HG03280 (cell line): ENCODE data around the gene TDRD7.
"Not testable (repeated sequence)": the region's sequence is repeated elsewhere in the genome, so short reads cannot be mapped to it uniquely, and the experiment has no call there.

Experiments
- ATAC-seq: cut with Tn5 transposase; IDR thresholded peaks from one replicate; pipeline ENCODE4 v1.9.1; 2021; ENCODE audit warnings: mild to moderate bottlenecking, moderate library complexity; ENCODE audit not compliant: unreplicated experiment

Gene TDRD7

GRCh38 chr9:97470076-97470475 lies 58.2 kb downstream of the TDRD7 start:
- ATAC-seq = no peak

- ATAC-seq = no peak
Observed at GRCh38 chr9:97473717-97474116, 61.8 kb downstream of the TDRD7 start.

DNA sequence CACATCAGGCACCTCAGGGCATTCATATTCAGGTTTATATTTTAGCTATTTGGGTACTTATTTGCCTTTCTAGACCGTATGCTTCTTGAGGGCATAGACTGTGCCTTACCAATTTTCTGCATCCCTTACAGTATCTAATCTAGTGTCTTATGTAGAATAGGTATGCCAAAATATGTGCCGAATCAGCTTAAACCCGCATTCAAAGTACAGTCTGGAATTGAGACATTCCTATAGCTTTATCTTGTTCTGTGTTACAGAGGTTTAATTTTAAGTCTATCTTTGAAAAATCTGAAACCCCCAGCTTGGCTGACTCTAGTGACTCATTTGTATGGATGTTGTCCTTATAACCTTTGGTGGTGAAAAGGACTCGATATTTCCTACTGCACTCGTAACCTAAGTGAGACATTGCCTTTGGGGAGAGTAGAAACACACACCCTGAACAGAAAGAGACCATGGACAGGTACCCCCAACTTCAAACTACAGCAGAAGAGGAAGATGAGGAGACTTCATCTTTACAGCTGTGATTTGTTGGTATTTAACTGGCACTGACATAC lies 62.6 kb downstream of the TDRD7 start:
- no peak for ATAC-seq

- ATAC-seq = no peak
Observed at GRCh38 chr9:97475059-97475458, 63.2 kb downstream of the TDRD7 start.

- no peak for ATAC-seq
Observed at GRCh38 chr9:97478301-97478981, 66.5 kb downstream of the TDRD7 start.

DNA sequence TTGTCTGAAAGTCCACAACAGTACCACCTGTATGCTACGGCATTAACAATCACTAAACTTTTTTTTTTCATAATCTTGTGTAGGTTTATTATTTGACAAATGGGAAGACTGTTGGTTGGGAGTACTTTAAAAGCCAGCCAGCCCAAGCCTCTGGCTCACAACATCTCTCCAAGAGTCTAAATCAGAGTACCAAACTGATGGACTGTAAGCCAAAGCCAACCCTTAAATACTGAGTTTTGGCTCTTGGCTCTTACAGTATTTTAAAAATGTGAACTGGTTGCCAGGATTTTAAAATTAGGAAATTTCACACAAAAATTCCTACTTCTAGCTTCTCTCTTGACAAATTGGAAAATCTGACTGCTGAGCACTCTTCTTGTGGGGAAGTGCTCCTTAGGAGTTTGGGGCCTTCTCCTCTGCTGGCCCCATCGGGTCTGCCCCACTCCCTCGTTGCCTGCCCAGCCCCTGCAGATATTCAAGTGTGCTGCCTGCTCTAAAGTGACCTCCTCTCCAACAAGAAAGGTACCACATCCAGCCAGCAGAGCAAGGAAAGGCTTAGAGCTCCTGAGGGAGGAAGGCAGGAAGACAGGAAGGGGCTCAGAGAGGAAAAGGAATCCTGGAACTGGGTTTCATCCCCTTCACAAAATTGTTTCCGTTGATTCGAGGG lies 67.7 kb downstream of the TDRD7 start:
- no peak for ATAC-seq

GRCh38 chr9:97480174-97480573 lies 68.3 kb downstream of the TDRD7 start:
- no peak for ATAC-seq

GRCh38 chr9:97480749-97481148 lies 68.9 kb downstream of the TDRD7 start:
- ATAC-seq = no peak

- ATAC-seq = no peak
Observed at GRCh38 chr9:97484134-97484533, 72.2 kb downstream of the TDRD7 start.

DNA sequence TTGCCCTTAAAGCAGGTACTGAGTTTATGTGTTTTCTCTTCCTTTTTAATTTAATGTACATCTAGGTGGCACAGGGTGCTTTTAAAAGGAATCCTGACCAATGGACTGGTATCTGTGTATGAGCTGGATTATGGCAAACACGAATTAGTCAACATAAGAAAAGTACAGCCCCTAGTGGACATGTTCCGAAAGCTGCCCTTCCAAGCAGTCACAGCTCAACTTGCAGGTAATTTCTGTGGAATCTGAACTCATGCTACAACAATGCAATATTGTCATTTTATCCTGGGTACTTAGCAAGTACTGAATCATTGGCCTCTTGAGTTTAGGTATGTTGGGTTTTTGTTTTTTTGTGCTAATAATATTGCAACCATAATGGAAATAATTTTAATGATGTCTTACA lies 75.2 kb downstream of the TDRD7 start:
- no peak for ATAC-seq

- no peak for ATAC-seq
Observed at GRCh38 chr9:97487861-97488260, 76.0 kb downstream of the TDRD7 start.

DNA sequence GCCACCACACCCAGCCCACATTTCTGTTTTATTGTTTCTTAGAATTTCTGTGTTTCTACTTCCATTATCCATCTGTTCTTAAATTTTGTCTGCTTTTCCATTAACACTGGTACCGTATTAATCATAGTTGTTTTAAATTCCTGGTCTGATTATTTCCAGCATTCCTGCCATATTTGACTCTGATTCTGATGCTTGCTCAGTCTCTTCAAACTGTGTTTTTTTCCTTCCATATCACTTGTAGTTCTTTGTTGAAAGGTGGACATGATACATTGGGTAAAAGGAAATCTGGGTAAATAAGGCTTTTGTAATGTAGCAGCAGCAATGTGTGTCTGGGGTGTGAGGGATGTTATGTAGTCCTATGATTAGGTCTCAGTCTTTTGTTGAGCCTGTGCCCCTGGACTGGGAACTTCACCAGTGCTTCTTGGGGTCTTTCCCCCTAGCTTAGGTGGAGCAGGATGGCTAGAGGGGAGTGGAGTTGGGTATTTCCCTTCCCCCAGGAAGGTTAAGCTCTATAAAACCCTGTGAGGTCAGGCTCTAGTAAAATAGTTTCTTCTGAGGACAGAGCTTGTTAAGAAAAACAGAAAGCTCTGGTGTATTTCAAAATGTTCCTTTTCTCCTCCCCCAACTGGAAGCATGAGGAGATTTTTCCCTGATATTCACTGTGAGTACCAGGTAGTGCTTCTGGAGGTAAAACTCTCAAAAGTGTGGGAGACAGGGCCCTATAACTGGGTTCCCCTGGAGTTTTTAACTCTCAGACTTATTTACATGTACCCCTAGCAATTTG lies 79.5 kb downstream of the TDRD7 start:
- ATAC-seq = no peak

DNA sequence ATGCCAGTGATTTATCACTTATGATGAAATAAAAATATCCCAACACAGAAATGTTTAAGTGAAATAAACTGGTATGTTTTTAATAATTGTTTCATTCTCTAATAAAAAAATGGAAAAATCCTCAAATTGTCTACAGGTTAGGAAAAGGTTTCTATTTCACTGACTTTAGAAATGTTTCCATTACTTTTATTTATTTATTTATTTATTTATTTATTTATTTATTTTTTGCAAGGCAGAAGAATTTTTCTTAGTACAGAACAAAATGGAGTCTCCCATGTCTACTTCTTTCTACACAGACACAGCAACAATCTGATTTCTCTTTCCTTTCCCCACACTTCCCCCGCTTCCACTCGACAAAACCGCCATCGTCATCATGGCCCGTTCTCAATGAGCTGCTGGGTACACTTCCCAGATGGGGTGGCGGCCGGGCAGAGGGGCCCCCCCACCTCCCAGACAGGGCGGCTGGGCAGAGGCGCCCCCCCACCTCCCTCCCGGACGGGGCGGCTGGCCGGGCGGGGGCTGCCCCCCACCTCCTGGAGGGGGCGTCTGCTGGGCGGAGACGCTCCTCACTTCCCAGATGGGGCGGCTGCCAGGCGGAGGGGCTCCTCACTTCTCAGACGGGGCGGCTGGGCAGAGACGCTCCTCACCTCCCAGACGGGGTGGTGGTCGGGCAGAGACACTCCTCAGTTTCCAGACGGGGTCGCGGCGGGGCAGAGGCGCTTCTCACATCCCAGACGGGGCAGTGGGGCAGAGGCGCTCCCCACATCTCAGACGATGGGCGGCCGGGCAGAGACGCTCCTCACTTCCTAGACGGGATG lies 85.9 kb downstream of the TDRD7 start:
- not testable (repeated sequence) for ATAC-seq

DNA sequence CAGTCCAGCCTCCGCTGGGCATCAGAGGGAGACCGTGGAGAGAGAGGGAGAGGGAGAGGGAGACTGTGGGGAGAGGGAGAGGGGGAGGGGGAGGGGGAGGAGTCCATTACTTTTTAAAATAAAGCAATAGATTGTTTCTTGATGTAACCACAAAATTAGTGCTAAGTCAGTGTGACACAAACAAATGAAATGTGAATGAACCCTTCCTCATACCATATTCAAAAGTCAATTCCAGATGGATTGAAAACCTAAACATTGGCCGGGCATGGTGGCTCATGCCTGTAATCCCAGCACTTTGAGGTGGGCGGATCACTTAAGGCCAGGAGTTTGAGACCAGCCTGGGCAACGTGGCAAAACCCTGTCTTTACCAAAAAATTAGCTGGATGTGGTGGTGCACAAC lies 87.0 kb downstream of the TDRD7 start:
- not testable (repeated sequence) for ATAC-seq

- no peak for ATAC-seq
Observed at GRCh38 chr9:97500263-97500662, 88.4 kb downstream of the TDRD7 start.

DNA sequence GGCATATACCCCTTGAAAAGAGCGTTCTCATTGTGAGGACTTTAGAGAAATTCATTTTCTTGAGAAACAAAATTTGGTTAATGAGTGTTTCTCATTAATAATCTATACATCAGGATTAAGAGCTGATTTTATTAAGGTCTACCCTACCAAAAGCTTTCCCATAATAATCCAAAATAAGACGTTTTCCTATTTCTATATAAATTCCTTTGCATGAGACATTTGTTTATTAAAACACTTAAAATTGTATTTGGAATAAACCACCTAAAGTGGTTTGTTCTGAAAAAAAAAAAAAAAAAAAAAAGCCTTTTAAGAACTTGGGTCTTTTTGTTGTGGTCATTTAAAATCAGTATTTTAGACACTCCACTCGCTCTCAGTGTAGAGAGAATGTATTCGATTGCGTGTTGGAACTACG lies 88.9 kb downstream of the TDRD7 start:
- ATAC-seq = no peak

GRCh38 chr9:97501177-97501971 lies 89.5 kb downstream of the TDRD7 start, which contains the start of gene TMOD1:
TMOD1 (plus strand) TSS chr9:97501666; CDS start chr9:97524189, 22,523 bp downstream.
- peak; percentile 64 for ATAC-seq

DNA sequence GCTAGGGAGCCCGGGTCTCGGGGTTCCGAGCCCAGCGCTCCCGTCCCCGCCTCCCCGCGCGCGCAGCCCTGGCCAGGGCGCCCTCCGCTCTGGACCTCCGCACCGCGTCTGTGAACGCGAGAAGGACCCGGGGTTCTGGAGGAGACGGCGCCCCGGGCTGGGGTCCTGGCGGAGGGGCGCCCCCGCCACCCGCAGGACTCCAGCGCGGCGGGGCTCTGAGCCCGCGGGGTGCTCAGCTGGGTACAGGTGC lies 90.0 kb downstream of the TDRD7 start:
- ATAC-seq = peak; percentile 33

- ATAC-seq = peak; percentile 17
Observed at GRCh38 chr9:97502222-97502983, 90.5 kb downstream of the TDRD7 start.
